GM18498 (cell line): ENCODE data around the gene IRGC.

Source experiments
- ATAC-seq: cut with Tn5 transposase; IDR thresholded peaks from one replicate; pipeline ENCODE4 v1.9.1; 2021; ENCODE audit warnings: mild to moderate bottlenecking, moderate library complexity; ENCODE audit not compliant: unreplicated experiment

The IRGC gene

GRCh38 chr19:43721469-43722048 lies 5.7 kb downstream of the IRGC start:
- ATAC-seq = no peak

- ATAC-seq = no peak
Measured at GRCh38 chr19:43723588-43723987, 7.7 kb downstream of the IRGC start.

GRCh38 chr19:43724896-43725295 lies 9.0 kb downstream of the IRGC start:
- ATAC-seq = no peak

GRCh38 chr19:43725468-43725867 lies 9.6 kb downstream of the IRGC start:
- no peak for ATAC-seq

GRCh38 chr19:43726736-43727592 lies 11.1 kb downstream of the IRGC start:
- no peak for ATAC-seq

- ATAC-seq = no peak
Measured at GRCh38 chr19:43727593-43727853, 11.6 kb downstream of the IRGC start.

- ATAC-seq = no peak
Measured at GRCh38 chr19:43729919-43730318, 14.0 kb downstream of the IRGC start.

GRCh38 chr19:43731346-43731745 lies 15.5 kb downstream of the IRGC start:
- ATAC-seq = no peak

- ATAC-seq = no peak
Measured at GRCh38 chr19:43731846-43732245, 16.0 kb downstream of the IRGC start.

GRCh38 chr19:43735013-43735412 lies 19.1 kb downstream of the IRGC start:
- ATAC-seq = no peak

- no peak for ATAC-seq
Measured at GRCh38 chr19:43735957-43736356, 20.1 kb downstream of the IRGC start.

GRCh38 chr19:43738780-43739211 lies 22.9 kb downstream of the IRGC start:
- ATAC-seq = no peak

GRCh38 chr19:43739439-43740235 lies 23.8 kb downstream of the IRGC start:
- ATAC-seq = no peak

GRCh38 chr19:43741075-43741825 lies 25.4 kb downstream of the IRGC start:
- no peak for ATAC-seq

GRCh38 chr19:43743059-43743458 lies 27.2 kb downstream of the IRGC start:
- ATAC-seq = no peak

GRCh38 chr19:43747557-43748204 lies 31.8 kb downstream of the IRGC start:
- no peak for ATAC-seq

GRCh38 chr19:43748205-43748594 lies 32.3 kb downstream of the IRGC start:
- ATAC-seq = no peak

GRCh38 chr19:43748685-43749084 lies 32.8 kb downstream of the IRGC start:
- ATAC-seq = no peak

- ATAC-seq = no peak
Measured at GRCh38 chr19:43749152-43749551, 33.3 kb downstream of the IRGC start.

- ATAC-seq = no peak
Measured at GRCh38 chr19:43749898-43750297, 34.0 kb downstream of the IRGC start.
